T1000 (cell line): ENCODE data around the gene DENND1C.

Source experiments
- DNase-seq: peaks from one replicate; lab custom pipeline; 2025; ENCODE audit warnings: mixed read lengths; lab: John Stamatoyannopoulos, UW

The DENND1C gene

DNA sequence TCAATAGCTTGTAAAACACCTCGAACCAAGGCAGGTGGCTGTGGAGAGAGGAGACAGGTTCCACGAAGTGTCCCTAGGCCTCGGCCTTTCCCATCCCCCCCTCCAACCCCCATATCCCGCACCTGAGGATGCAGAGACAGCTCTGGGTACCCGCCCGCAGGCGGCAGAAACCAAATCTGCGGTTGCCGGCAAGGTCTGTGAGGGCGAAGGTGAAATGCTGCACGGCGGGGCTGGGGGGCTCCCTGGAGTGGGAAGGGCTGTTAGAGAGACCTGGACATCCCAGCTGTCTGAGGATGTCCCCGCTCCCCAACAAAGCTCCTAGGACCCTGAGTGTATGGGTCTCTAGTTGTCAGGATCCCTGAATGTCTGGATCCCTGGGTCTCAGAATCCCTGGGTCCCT, 2.8 kb downstream of the DENND1C start:
- no peak for DNase-seq

DNA sequence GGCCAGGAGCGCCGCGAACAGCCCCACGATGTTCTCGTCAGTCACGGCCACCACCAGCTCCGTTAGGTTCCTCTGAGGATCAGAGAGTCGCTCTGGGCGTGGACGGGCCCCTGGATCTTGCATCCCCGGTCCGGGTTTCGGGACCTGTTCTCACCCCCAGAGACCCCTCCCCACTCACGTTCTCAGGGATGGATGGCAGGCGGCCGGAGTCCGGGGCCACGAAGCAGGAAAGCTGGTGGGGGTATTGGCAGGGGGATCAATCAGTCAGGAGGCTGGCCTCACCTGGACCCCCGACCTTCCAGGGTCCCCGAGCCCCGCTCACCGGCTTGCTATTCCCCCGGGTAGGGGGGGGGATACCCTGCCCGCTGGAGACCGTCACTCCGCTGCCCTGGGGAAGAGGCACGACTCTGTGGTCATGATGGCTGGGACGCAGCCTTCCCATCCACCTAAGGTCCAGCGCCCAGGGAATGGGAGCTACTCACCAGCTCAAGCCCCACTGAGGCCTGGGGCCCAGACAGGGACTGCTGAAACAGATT, 4.6 kb downstream of the DENND1C start:
- DNase-seq, result no peak

DNA sequence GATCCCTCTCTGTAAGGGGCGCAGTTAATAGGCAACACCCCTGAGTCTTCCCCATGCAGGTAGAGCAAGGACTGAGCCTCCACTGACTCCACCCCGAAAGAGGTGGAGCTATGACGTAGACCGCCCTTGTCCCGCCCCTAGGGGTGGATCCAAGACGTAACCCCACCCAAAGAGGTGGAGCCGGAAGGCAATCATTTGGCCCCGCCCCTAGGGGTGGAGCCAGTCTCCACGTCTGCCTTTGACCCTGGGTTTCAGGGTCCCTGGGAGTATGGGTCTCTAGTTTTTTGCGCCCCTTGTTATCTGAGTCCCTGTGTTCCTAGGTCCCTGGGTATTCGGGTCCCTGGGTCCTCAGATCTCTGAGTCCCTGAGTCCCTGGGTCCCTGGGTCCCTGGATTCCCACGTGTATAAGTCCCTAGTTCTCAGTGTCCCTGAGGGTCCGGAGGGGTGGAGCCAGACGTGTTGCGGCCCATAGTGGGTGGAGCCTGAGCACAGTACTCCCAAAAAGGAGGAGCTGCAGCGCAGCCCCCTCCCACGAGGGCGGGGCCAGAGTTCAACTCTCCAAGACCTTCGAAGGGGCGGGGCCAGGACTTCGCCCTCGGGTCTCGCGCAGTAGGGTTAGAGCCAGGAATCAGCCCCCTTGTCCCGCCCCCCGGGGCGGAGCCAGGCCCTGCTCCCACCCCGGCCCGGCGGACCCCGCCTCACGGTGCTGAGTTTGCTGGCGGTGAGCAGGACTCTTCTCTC, 5.3 kb downstream of the DENND1C start:
- peak; percentile 25 for DNase-seq

DNA sequence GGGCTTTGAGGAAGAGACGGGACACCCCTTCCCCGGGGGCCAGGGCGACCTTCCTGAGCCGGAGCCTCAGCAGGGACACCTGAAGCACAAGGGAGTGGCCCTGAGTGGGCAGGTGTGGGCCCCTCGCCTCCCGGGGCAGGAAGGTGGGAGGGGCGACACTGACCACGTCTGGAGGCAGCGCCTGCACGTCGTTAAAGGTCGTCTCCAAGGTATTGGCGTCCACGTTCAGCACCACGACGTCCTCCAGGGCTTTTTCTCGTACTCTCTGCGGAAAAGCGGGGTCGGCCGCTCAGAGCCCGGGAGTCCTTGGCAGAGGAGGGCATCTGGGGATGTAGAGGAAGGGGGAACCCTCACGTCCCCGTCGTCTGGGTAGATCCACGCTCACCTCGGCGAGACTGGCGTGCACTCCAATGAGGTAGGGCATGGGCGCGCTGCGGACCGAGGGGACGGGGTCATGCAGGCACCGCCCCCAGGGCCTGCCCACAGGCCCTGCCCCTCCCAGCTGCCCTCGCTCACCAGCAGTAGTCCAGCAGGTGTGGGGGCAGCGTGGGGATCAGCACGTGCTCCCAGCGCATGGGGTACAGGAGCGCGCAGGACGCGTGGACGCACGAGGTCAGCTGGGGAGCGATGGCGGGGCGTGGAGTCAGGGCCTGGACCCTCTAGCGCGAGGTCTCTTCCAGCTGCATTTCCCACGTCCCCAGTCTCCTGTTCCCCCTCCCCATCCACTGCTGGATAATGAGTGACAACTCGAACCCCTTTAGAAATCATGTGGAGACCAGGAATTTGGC, 6.1 kb downstream of the DENND1C start:
- DNase-seq, result no peak

GRCh38 chr19:6473647-6474046, 7.9 kb downstream of the DENND1C start:
- DNase-seq, result no peak

DNA sequence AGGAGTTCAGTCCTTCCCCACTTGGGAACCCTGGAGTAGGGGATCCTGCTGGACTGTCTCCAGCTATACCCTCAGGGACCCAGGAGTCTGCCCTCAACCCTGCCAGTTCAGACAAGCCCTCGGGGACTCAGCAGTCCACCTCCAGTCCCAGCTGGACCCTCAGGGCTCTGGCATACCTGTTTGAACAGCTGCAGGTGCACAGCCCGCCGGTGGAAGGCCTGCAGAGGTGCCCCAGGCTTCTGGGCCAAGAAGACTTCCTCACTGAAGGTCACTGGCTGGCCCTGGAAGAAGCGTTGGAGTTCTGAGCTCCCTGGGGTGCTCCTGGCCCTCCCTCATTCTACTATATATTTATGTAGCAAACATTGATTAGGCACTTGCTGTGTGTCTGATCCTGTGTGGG, 8.9 kb downstream of the DENND1C start:
- no peak for DNase-seq

- DNase-seq, result no peak
These were observed 10.5 kb downstream of the DENND1C start for GRCh38 chr19:6471076-6471475.

- no peak for DNase-seq
These were observed 11.4 kb downstream of the DENND1C start for GRCh38 chr19:6470173-6470572.

DNA sequence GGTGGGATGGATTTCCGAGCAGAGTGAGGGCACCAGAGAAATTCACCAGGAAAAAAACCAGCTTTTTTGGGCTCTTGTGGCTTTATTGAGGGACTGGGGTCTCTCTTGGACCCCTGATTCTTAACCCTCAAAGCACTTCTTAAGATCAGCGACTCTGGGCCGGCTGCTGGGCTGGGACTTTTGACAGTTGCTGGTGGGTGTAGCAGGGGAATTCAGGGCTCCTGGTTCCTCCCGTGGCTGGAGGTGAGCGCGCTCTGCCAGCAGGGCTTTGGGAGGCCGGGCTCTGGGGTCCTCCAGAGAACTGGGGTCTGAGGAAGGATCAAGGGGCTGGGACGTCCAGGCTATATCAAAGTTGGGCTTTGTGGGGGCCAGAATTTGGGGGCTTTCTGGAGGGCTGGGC, 14.2 kb downstream of the DENND1C start:
- DNase-seq, result no peak

DNA sequence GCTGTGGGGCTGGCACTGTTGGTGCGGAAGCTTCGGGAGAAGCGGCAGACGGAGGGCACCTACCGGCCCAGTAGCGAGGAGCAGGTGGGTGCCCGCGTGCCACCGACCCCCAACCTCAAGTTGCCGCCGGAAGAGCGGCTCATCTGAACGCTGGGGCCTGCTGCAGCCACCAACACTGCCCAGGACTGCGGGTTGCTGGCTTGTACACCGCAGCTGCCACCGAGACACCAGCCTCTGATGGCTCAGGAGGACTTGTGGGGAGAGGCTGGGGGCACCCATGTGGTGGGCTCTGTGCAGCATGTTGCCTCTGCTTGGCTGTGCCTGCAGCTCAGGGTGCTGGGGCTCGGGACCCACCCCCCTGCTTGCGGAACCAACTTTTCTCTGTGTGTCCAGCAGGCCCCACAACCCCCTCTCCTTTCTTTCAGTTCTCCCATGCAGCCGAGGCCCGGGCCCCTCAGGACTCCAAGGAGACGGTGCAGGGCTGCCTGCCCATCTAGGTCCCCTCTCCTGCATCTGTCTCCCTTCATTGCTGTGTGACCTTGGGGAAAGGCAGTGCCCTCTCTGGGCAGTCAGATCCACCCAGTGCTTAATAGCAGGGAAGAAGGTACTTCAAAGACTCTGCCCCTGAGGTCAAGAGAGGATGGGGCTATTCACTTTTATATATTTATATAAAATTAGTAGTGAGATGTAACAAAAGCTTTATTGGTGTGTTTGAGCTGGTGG, 14.9 kb downstream of the DENND1C start:
- no peak for DNase-seq

GRCh38 chr19:6465663-6466062, 15.9 kb downstream of the DENND1C start:
- no peak for DNase-seq

- no peak for DNase-seq
These were observed 16.6 kb downstream of the DENND1C start for GRCh38 chr19:6465006-6465405.

DNA sequence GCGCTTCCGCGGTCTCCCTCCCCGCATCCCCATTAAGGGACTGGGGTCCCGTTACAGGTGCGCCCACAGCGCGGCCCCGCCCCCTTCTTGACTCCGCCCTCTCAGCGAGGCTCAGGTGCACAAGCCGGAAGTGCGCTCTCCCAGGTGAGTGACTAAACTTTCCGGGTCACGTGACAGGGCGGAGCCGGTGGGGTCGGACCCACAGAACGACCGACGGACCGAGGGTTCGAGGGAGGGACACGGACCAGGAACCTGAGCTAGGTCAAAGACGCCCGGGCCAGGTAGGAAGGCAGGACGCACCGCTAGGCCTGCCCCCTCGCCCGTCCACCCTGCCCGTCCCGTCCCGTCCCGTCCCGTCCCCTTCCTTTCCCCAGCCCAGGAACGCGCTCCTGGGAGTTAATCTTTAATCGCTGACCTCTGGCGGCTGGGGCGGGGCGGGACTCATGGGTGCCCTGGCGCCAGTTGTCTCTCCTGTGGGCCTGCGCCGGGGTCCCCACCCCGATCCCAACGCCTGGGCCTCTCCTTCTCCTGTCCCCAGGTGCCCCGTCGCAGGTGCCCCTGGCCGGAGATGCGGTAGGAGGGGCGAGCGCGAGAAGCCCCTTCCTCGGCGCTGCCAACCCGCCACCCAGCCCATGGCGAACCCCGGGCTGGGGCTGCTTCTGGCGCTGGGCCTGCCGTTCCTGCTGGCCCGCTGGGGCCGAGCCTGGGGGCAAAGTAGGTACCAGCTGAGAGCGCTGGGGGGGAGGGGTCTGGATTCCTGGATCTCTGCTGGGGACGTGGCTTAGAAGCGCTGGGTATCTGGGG, 17.3 kb downstream of the DENND1C start, which contains the start of gene CRB3:
Gene CRB3, plus strand, starts transcription at position 202 of the 804 bp plus-strand sequence. Its CDS starts 431 bp downstream, at position 633.
- no peak for DNase-seq

DNA sequence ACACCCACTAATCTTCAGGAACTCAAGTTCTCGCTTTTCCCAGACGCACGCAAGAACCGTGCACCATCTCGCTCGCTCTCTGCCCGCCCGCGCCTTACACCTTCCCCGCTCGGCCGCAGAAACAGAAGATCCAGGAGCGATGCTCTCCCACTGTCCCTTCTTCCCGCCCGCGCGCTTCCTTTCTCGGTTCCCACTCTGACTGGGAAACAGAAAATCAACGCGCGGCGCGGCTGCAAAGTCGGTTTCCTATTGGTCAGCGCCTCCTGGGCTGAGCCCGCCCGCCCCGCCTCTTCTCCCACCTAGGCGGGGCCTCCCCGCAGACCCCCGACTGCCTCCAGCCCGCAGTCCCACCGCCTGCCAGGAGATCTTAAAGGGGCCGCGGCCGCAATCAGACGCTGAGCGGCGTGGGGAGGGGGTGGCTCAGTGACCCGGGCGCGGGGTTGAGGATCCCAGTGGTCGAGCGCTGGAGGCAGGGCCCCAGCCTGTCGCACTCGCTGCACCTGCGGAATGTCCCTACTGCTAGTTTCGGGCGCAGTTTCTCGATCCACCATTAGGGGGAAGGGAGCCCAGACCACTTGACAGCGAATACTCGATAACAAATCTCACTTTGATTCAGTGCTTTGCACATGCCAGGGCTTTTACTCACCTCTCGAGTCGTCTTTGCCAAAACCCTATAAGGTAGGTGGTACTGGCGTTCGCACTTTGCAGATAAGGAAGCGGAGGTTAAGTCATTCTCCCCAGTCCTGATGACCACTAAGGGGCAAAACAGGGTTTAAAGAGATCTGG, 21.3 kb downstream of the DENND1C start:
- peak; percentile 93 for DNase-seq

DNA sequence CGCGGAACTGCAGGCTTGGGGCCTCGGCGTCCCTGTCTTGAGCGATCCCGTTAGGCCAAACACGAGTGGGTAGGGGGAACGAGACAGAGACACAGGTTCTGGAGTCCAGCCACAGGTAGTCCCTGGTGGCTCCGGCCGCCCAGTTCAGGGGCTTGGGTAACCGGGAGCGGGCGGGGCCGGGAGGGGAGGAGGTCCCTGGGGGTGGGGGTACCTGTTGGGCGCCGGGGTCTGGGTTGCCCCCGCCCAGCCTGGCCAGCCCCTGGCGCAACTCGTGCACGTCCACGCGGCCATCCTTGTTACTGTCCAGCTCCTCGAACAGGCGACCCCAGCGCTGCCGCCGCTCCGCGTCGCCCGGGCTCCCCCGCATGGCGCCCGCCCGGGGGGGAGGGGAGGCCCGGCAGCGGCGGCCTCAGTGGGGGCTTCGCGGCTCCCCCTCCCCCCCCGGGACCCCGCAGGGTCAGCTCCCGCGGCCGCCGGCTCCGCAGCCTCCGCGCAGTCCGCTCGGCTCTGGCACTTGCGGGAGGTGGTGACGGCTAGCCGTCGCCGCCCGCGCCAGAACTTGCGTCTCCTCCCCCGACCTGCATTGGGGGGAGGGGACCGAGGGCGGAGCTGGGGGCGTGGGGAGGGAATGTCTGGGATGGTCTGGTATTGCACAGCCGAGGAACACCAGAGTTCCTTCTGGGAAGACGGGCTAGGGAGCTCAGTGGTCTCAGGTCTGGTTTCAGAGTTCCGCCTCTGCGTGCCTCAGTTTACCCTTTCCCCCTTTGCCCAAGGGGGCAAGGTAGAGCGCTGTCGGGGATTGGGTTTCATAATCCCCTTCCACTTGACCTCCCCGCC, 22.1 kb downstream of the DENND1C start, which contains the start of gene SLC25A23:
Gene SLC25A23, minus strand, starts transcription at position 531 of the 837 bp plus-strand sequence. Its CDS starts 164 bp downstream, at position 367.
- peak; percentile 44 for DNase-seq

DNA sequence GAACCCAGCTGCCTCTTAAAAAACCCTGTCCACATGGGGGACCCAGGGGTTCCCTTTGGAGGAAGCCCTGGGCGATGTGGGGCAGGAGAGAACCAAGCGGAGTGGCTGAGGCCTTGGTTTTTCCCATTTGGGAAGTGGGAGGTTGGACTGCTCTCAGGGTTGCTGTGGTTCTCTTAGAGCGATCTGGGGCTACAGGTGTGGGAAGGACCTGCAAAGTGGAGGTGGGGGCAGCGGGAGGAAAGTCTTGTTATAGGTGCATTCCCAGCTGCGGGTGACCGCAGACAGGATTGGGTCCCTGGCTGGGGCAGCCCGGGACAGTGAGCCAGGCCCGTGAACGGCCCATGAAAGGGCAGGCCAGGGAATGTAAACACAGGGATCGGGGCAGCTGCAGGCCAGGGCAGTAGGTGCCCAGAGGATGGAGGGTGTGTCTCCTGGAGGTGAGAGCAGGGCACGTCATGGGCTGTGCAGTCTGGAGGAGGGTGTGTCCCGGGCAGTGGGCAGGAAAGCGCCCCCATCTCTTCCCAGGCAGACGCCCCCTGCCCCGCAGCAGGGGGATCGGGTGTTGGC, 22.8 kb downstream of the DENND1C start:
- no peak for DNase-seq

- no peak for DNase-seq
These were observed 23.5 kb downstream of the DENND1C start for GRCh38 chr19:6457958-6458694.

DNA sequence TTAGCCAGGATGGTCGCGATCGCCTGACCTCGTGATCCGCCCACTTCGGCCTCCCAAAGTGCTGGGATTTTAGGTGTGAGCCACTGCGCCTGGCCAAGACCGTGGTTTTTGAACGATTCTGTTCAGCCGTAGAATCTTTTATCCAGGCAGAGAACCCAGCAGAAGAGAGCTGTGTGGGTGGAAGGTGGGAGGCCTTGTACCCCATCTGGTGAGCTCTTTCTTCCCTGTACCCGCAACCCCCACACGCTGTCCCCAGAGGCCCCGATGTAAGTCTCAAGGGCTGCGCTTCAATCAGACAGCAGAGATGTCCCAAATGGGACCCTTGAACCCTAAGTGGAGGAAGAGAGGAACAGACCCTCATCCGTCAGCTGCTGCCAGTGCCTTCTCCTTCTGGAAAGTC, 25.7 kb downstream of the DENND1C start:
- no peak for DNase-seq
